ENCODE data around the gene IKZF2. TPM values are rescaled to one million over a fixed set of nuclear protein-coding genes. Genes with fewer than 3 reads are reported as not detected.
"Not testable (repeated sequence)": the region's sequence is repeated elsewhere in the genome, so short reads cannot be mapped to it uniquely, and the experiment has no call there.

IKZF2 gene
- total RNA-seq, 1 donor from 2014 or later: 57.0 TPM

DNA sequence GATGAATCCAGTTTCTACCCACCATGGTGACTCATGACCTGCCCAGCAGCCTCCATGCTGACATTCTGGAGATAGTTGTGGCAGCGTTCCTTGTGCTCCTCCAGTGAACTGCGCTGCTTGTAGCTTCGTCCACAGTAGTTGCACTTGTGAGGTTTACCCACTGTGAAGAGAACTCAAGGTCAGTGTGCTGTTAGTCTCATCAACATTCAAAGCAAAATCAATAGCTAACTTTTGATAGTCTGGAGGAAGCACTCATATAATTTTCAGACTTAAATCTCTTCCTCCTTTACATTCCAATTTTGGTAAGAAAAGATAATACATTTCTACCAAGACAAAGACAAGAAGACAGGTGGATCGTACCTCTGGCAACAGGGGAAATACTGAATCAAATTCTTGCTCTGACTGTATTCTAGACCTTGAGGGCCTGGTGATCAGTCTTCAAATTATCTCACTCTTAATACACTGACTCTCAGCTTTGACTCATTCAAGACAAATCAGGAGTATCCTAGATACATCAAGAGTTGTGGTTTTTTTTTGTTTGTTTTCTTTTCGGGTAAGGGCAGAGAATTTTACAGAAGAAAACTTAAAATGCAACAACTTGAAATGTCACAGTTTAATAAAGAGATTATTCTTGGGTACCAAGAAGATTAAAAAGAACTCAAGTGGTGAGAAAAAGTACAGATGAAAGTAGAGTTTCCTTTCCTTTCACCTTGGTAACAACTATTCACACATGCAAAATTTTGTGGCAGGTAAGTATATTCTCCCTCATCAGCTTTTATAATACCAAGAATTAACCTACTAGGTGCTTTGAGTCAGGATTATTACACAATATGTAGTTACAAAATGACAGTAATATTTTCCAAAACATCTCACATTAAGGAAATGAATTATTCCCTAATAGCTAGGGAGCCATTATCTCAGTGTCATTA, 129.2 kb downstream of the IKZF2 start:
- DNase-seq (ENCODE audit: extremely low spot score, unreplicated experiment): no peak
- H3K27ac Mint-ChIP-seq: peak overlapping the region; percentile 22
- H3K4me3 Mint-ChIP-seq: no peak overlapping the region

DNA sequence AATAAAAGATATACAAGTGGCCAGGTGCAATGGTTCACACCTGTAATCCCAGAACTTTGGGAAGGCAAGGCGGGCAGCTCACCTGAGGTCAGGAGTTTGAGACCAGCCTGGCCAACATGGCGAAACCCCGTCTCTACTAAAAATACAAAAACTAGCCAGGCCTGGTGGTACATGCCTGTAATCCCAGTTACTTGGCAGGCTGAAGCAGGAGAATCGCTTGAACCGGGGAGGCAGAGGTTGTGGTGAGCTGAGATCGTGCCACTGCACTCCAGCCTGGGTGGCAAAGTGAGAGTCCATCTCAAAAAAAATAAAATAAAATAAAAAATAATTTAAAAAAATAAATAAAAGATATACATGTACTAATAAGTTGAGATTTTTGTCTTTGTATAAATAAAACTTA, 130.5 kb downstream of the IKZF2 start:
- not testable (repeated sequence) for H3K27me3 Mint-ChIP-seq; DNase-seq (ENCODE audit: extremely low spot score, unreplicated experiment); H3K9me3 Mint-ChIP-seq; H3K4me1 Mint-ChIP-seq (ENCODE audit: unreplicated experiment); H3K4me3 Mint-ChIP-seq; H3K27ac Mint-ChIP-seq
- peaks cover 11% of the 10 kb centered on the region for H3K36me3 Mint-ChIP-seq

More for the DNA sequence above, 129.2 kb downstream of the IKZF2 start:
- Mint-ChIP-seq H3K36me3 (peaks cover 8% of the 10 kb centered on the region), H3K27me3 (no peaks in the 10 kb centered on the region), H3K4me1 (ENCODE audit: unreplicated experiment) (no peaks in the 10 kb centered on the region), H3K9me3 (no peaks in the 10 kb centered on the region)
- TF ChIP-seq, protein P1, sequence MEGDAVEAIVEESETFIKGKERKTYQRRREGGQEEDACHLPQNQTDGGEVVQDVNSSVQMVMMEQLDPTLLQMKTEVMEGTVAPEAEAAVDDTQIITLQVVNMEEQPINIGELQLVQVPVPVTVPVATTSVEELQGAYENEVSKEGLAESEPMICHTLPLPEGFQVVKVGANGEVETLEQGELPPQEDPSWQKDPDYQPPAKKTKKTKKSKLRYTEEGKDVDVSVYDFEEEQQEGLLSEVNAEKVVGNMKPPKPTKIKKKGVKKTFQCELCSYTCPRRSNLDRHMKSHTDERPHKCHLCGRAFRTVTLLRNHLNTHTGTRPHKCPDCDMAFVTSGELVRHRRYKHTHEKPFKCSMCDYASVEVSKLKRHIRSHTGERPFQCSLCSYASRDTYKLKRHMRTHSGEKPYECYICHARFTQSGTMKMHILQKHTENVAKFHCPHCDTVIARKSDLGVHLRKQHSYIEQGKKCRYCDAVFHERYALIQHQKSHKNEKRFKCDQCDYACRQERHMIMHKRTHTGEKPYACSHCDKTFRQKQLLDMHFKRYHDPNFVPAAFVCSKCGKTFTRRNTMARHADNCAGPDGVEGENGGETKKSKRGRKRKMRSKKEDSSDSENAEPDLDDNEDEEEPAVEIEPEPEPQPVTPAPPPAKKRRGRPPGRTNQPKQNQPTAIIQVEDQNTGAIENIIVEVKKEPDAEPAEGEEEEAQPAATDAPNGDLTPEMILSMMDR (conservative IDR thresholded peaks at IDR 0.05): no peak

DNA sequence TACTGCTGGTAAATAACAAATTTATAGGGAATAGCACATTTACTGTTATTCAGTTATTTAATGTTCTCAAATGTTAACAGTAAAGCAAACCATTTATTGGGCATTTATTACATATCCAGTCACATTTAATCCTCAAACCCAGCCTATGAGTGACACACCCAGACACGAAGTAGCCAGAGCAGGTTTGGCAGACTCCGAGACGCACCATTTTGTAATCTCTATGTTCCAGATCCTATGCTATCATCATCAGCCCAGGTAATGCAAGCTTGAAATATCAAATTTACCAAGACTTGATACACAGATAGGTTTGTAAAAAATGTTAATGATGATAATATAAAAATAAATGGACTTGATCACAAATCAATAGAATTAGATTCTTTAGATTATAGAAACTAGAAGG, 131.1 kb downstream of the IKZF2 start:
- H3K27ac Mint-ChIP-seq: no peak overlapping the region
- H3K4me1 Mint-ChIP-seq (ENCODE audit: unreplicated experiment): no peaks in the 10 kb centered on the region
- H3K4me3 Mint-ChIP-seq: no peak overlapping the region
- TF ChIP-seq, protein P1 (conservative IDR thresholded peaks at IDR 0.05): no peak
- peaks cover 11% of the 10 kb centered on the region for H3K36me3 Mint-ChIP-seq
- H3K9me3 Mint-ChIP-seq: no peaks in the 10 kb centered on the region
- no peaks in the 10 kb centered on the region for H3K27me3 Mint-ChIP-seq
- DNase-seq (ENCODE audit: extremely low spot score, unreplicated experiment): no peak

DNA sequence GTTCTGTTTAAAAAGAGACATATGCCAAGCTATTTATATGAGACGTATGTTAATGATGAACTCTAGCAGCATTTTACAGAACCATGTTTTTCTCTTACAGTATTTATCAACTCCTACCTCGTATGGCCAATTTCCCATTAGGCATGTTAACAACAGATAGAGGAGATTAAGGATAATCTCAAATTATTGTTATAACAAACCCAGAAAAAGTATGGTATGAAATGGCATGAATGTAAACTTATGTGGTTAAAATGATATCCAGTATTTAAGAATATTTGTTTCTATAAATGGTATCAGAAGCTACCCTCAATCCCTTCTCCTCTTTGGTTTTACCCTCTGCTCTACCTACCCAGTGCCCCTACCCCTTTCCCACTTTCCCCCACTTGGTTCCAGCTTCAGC, 132.0 kb downstream of the IKZF2 start:
- no peak for DNase-seq (ENCODE audit: extremely low spot score, unreplicated experiment)
- Mint-ChIP-seq H3K4me3 (no peak overlapping the region), H3K36me3 (peaks cover 11% of the 10 kb centered on the region), H3K4me1 (ENCODE audit: unreplicated experiment) (no peaks in the 10 kb centered on the region), H3K9me3 (no peaks in the 10 kb centered on the region), H3K27me3 (no peaks in the 10 kb centered on the region), H3K27ac (no peak overlapping the region)
- TF ChIP-seq, protein P1 (conservative IDR thresholded peaks at IDR 0.05): no peak

DNA sequence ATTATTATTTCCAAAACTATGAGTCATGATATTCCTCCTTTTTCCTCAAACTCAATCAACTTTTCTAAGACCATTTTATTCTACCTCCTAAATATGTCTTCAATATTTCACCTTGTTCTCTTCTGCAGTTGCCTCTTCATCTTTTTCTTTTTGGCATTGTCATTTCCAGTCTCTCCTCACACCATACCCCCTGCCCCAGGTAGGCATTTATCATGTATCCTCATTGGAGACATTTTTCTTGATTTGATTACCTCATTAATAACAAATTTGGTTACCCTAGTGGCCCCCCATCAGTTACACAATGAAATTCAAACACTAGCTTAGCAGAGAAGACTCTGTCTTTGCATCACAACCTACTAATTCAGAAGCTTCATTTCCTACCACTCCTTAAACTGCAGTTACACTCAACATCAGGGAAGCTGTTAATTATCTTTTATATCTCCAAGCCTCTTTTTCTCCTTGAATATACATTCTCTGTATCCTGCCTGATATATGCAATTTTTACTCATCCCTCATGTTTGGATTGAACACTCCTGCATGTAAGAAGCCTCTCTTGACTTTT, 133.0 kb downstream of the IKZF2 start:
- DNase-seq (ENCODE audit: extremely low spot score, unreplicated experiment): no peak
- Mint-ChIP-seq H3K27me3 (no peaks in the 10 kb centered on the region), H3K36me3 (peaks cover 11% of the 10 kb centered on the region), H3K9me3 (no peaks in the 10 kb centered on the region), H3K27ac (peak overlapping the region; percentile 11), H3K4me1 (ENCODE audit: unreplicated experiment) (no peaks in the 10 kb centered on the region), H3K4me3 (no peak overlapping the region)
- TF ChIP-seq, protein P1 (conservative IDR thresholded peaks at IDR 0.05): no peak

DNA sequence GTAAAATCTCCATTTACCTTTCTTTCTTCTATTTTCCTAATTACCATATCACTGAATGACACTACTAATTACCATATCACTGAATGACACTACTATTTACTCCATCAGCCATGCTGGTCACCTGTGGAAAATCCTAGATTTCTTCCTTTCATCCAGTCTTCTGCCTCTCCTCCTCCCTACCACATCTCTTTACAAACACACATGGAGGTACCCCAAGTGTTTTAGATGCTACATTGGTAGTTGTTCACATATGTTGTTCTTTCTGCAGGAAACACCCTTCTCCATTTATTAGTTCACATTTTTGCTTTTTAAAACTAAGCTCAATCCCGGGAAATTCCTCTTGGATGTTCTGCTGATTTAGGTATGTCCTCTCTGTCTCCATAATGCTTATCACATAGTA, 134.0 kb downstream of the IKZF2 start:
- no peak for DNase-seq (ENCODE audit: extremely low spot score, unreplicated experiment)
- Mint-ChIP-seq H3K4me1 (ENCODE audit: unreplicated experiment) (no peaks in the 10 kb centered on the region), H3K4me3 (no peak overlapping the region), H3K36me3 (peaks cover 11% of the 10 kb centered on the region), H3K27ac (peak overlapping the region; percentile 7), H3K9me3 (no peaks in the 10 kb centered on the region), H3K27me3 (no peaks in the 10 kb centered on the region)
- TF ChIP-seq, protein P1 (conservative IDR thresholded peaks at IDR 0.05): no peak
